ENCODE results near the gene CDA. TPM values are rescaled to one million over a fixed set of nuclear protein-coding genes. Genes with fewer than 3 reads are reported as not detected.

Gene CDA
- total and polyA plus RNA-seq, 10 of the 15 experiments (the other 5 are each of a cell fraction or from before 2014, with no cell fraction given): not detected

GRCh38 chr1:20604678-20605077 is 15.8 kb downstream of the CDA start:
- TF ChIP-seq RAD51 (IDR thresholded peaks at IDR 0.05) (no peak), RAD21 (IDR thresholded peaks at IDR 0.05; ENCODE audit: insufficient read depth, low read depth, low read length) (no peak), BHLHE40 (IDR thresholded peaks at IDR 0.05; ENCODE audit: borderline replicate concordance in 1 of 2, low read depth in 2 of 2, low read length in 1 of 2) (no peak), MXI1 (IDR thresholded peaks at IDR 0.05; ENCODE audit: low read depth, low read length) (no peak), HCFC1 (IDR thresholded peaks at IDR 0.05; ENCODE audit: low read length) (no peak), EGR1 (IDR thresholded peaks at IDR 0.05; ENCODE audit: borderline replicate concordance in 1 of 2, low read depth in 2 of 2, low read length in 2 of 2) (no peak), KLF5 (IDR thresholded peaks at IDR 0.05; ENCODE audit: partially characterized antibody) (no peak), HDAC6 (IDR thresholded peaks at IDR 0.05; ENCODE audit: unreplicated experiment) (no peak), LARP7 (IDR thresholded peaks at IDR 0.05) (no peak), JUNB (IDR thresholded peaks at IDR 0.05) (no peak), SUPT20H (IDR thresholded peaks at IDR 0.05; ENCODE audit: borderline replicate concordance, control insufficient read depth, low read depth, low read length) (no peak), NR2C2 (IDR thresholded peaks at IDR 0.05; ENCODE audit: borderline replicate concordance, control insufficient read depth, insufficient read length, low read depth) (no peak), E4F1 (IDR thresholded peaks at IDR 0.05; ENCODE audit: borderline replicate concordance, partially characterized antibody) (no peak)
- TF ChIP-seq, protein P1, sequence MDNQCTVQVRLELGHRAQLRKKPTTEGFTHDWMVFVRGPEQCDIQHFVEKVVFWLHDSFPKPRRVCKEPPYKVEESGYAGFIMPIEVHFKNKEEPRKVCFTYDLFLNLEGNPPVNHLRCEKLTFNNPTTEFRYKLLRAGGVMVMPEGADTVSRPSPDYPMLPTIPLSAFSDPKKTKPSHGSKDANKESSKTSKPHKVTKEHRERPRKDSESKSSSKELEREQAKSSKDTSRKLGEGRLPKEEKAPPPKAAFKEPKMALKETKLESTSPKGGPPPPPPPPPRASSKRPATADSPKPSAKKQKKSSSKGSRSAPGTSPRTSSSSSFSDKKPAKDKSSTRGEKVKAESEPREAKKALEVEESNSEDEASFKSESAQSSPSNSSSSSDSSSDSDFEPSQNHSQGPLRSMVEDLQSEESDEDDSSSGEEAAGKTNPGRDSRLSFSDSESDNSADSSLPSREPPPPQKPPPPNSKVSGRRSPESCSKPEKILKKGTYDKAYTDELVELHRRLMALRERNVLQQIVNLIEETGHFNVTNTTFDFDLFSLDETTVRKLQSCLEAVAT (IDR thresholded peaks at IDR 0.05): no peak
- TF ChIP-seq, protein P2, sequence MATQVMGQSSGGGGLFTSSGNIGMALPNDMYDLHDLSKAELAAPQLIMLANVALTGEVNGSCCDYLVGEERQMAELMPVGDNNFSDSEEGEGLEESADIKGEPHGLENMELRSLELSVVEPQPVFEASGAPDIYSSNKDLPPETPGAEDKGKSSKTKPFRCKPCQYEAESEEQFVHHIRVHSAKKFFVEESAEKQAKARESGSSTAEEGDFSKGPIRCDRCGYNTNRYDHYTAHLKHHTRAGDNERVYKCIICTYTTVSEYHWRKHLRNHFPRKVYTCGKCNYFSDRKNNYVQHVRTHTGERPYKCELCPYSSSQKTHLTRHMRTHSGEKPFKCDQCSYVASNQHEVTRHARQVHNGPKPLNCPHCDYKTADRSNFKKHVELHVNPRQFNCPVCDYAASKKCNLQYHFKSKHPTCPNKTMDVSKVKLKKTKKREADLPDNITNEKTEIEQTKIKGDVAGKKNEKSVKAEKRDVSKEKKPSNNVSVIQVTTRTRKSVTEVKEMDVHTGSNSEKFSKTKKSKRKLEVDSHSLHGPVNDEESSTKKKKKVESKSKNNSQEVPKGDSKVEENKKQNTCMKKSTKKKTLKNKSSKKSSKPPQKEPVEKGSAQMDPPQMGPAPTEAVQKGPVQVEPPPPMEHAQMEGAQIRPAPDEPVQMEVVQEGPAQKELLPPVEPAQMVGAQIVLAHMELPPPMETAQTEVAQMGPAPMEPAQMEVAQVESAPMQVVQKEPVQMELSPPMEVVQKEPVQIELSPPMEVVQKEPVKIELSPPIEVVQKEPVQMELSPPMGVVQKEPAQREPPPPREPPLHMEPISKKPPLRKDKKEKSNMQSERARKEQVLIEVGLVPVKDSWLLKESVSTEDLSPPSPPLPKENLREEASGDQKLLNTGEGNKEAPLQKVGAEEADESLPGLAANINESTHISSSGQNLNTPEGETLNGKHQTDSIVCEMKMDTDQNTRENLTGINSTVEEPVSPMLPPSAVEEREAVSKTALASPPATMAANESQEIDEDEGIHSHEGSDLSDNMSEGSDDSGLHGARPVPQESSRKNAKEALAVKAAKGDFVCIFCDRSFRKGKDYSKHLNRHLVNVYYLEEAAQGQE (IDR thresholded peaks at IDR 0.05; ENCODE audit: low read depth, low read length): no peak
- DNase-seq (ENCODE audit: low read depth, low spot score) (no peak), FAIRE-seq (no peak), ATAC-seq (no peak)
- ChIA-PET SMC1A (ENCODE audit: uncharacterized antibody, unreplicated experiment) (no interaction called here), POLR2A (no interaction called here), RAD21 (ENCODE audit: unreplicated experiment) (no interaction called here), CTCF (no interaction called here)
- in situ Hi-C loops (cut with MboI): no loop called here
- 39% methylated on average over 7 of the region's 7 CpGs for WGBS (ENCODE audit: insufficient coverage, insufficient replicate concordance, low lambda C conversion rate, missing lambda C conversion rate)
- H3K27me3 ChIP-seq (replicated peaks in 1 of 2; ENCODE audit: control insufficient read depth in 2 of 2, insufficient read depth in 2 of 2, low read length in 1 of 2): no peaks in the 10 kb centered on the region
- no peak overlapping the region for H2AFZ ChIP-seq (ENCODE audit: control insufficient read depth, low read depth, low read length)
- H4K20me1 ChIP-seq (ENCODE audit: control insufficient read depth, insufficient read depth): no peaks in the 10 kb centered on the region
- H3K79me2 ChIP-seq (ENCODE audit: control insufficient read depth, insufficient read depth, low read length): no peaks in the 10 kb centered on the region
- no peaks in the 10 kb centered on the region for H3K4me1 ChIP-seq (ENCODE audit: control insufficient read depth, insufficient read depth, low read length)
- no peak overlapping the region for H3K4me3 ChIP-seq
- H3K9ac ChIP-seq (ENCODE audit: control insufficient read depth, insufficient read depth, low read length): no peak overlapping the region
- no TSS peak for BruUV-seq (replicated peaks)
- no peak overlapping the region for H3K4me2 ChIP-seq (ENCODE audit: control insufficient read depth, insufficient read depth)
- no peaks in the 10 kb centered on the region; the same call in 2 of the 3 replicates for H3K9me3 ChIP-seq (replicated peaks; ENCODE audit: control insufficient read depth, insufficient read depth, low read length)
- H3K27ac ChIP-seq (ENCODE audit: control insufficient read depth, insufficient read depth): no peak overlapping the region
- intact Hi-C loops (cut with micrococcal nuclease; ENCODE audit: unreplicated experiment): no loop called here
- no peaks in the 10 kb centered on the region for H3K36me3 ChIP-seq (ENCODE audit: control insufficient read depth in 2 of 2, insufficient read depth in 2 of 2, low read length in 1 of 2)
